K562 treated with DMSO at 1 percent for 24 hours (cell line): ENCODE results near the gene CCDC160. TPM values are rescaled to one million over a fixed set of nuclear protein-coding genes. Genes with fewer than 3 reads are reported as not detected.

ENCODE experiments used
- total RNA-seq: library from RNA; unstranded; fragments of 300-600 nt; gene quantifications from 2 replicates; pipeline ENCODE4 v1.2.3, GENCODE V29; 2022; ENCODE audit warnings: low read depth; ENCODE audit not compliant: insufficient read depth

CCDC160 gene
- total RNA-seq = not detected in 2 replicates

DNA sequence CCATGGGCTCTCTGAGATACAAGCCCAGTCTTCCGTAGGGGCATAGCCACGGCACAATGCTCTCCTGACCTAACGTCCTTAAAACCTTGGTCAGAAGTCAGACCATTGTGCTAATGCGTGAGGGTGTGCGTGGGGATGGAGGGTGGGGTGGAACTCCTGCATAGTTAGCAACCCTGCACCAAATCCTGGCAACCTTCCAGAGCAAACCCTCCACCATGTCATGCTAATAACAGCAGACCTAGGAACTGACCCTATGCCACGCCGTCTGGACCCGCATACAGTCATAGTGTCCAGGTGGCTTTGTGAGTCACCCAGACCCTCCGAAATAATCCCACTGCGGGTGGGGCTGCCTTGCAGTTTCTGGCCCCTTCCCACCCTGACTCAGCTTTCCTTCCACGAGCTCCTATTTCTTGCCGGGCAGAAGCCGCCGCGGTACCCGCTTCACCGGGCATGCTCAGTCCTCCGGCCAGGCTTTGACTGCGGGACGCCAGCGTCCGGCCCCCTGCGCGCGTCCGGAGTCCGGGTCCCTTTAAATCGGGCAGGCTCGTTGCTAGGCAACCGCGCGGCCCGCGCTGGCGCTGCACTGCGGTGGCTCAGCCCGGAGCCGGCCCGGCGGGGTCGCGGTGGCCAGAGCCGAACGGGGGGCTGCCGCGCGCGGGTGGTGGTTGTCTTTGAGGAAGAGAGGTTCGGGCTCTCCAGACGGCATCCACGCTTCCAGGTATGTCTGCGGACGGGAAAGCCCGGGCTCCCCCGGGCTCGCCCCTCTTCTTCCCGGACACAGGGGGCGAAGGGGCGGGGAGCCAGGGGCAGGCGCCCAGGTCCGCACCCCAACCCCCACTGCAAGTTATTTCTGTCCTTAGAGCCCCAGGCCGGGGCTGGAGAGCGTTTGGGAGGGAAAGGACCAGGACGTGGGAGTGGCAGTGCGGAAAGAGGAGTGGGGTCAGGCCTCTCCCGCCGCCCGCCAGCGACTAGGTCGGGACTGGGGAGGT is at the start of gene CCDC160:
TSS of gene CCDC160 (plus strand) at position 557 of the 989 bp plus-strand sequence. CDS start 7,619 bp downstream, outside the sequence.

Other genes with a start within 250 kb of the CCDC160 start
- 17.9 and 22.0 TPM in 2 replicates for gene PHF6, start 136.1 kb downstream of the CCDC160 start, total RNA-seq
- gene HPRT1, start 223.0 kb downstream of the CCDC160 start, total RNA-seq = 38.2 and 43.8 TPM in 2 replicates